Anterior cingulate cortex (tissue), 58 donors: ENCODE results near the gene ITPR2.
A peak's percentile ranks its signal among the peaks of the same experiment; 100 is the strongest.

ENCODE experiments used
- DNase-seq, 58 donors: peaks; one replicate each; lab custom pipeline; 2025; lab: John Stamatoyannopoulos, UW

The ITPR2 gene

GRCh38 chr12:26297396-26298070 is 535.5 kb downstream of the ITPR2 start:
- no peak for DNase-seq

- DNase-seq = no peak
Observed at GRCh38 chr12:26295001-26295400, 538.0 kb downstream of the ITPR2 start.

- no peak for DNase-seq
Observed at GRCh38 chr12:26293612-26294011, 539.4 kb downstream of the ITPR2 start.

GRCh38 chr12:26292596-26292995 is 540.4 kb downstream of the ITPR2 start:
- DNase-seq = no peak

GRCh38 chr12:26290565-26290964 is 542.4 kb downstream of the ITPR2 start:
- DNase-seq = no peak

- peak in 22 of 58 donors; percentile 3 to 58 (median 28) for DNase-seq
Observed at GRCh38 chr12:26287671-26288381, 545.2 kb downstream of the ITPR2 start.
